HEK293 (cell line): ENCODE data around the gene TIAM1.

ENCODE experiments used
- ZNF121 ChIP-seq: fragments of 450-650 bp; formaldehyde crosslinking; IDR thresholded peaks from 2 replicates; pipeline ENCODE4 v1.5.1; 2016; ENCODE audit warnings: missing biosample characterization, missing genetic modification characterization
- ZNF626 ChIP-seq: fragments of 450-650 bp; sonication (Bioruptor Pico); formaldehyde crosslinking; IDR thresholded peaks from 2 replicates; pipeline ENCODE4 v1.5.1; 2018; ENCODE audit warnings: missing biosample characterization, missing genetic modification characterization, inconsistent platforms
- TF ChIP-seq, protein P1 (sequence below): fragments of 450-650 bp; formaldehyde crosslinking; IDR thresholded peaks from 2 replicates; pipeline ENCODE4 v1.5.1; 2016; ENCODE audit warnings: missing biosample characterization, missing genetic modification characterization
- TF ChIP-seq, protein P2 (sequence below): fragments of 450-650 bp; formaldehyde crosslinking; conservative IDR thresholded peaks from 2 replicates; pipeline ENCODE4 v1.5.1; 2016; ENCODE audit warnings: low read depth, missing biosample characterization, missing genetic modification characterization
- TF ChIP-seq, protein P3 (sequence below): fragments of 450-650 bp; formaldehyde crosslinking; IDR thresholded peaks from 2 replicates; pipeline ENCODE4 v1.5.1; 2016; ENCODE audit warnings: missing biosample characterization, missing genetic modification characterization

DNA sequence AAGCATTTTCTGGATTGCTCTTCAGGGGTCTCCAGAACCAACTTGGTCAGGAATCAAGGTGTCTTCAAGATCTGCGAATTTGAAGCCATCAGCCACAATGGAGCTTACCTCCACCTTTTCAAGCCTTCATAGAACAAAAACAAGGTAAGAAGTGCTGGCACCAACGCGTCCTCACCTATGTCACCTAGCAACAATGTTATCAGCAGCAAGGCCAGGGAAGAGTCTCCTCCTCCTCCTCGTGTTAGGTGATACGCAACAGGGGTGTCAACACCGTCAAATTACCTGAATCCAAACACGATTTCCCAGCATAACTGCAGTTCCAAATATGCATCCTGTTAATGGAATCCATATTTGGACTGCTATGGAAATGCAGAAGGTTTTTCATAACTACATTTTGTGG, 4.1 kb upstream of the TIAM1 start:
- TF ChIP-seq ZNF121 (tag by site-specific recombination), result no peak
- no peak for TF ChIP-seq ZNF626 (tag by site-specific recombination)
- TF ChIP-seq, protein P1, sequence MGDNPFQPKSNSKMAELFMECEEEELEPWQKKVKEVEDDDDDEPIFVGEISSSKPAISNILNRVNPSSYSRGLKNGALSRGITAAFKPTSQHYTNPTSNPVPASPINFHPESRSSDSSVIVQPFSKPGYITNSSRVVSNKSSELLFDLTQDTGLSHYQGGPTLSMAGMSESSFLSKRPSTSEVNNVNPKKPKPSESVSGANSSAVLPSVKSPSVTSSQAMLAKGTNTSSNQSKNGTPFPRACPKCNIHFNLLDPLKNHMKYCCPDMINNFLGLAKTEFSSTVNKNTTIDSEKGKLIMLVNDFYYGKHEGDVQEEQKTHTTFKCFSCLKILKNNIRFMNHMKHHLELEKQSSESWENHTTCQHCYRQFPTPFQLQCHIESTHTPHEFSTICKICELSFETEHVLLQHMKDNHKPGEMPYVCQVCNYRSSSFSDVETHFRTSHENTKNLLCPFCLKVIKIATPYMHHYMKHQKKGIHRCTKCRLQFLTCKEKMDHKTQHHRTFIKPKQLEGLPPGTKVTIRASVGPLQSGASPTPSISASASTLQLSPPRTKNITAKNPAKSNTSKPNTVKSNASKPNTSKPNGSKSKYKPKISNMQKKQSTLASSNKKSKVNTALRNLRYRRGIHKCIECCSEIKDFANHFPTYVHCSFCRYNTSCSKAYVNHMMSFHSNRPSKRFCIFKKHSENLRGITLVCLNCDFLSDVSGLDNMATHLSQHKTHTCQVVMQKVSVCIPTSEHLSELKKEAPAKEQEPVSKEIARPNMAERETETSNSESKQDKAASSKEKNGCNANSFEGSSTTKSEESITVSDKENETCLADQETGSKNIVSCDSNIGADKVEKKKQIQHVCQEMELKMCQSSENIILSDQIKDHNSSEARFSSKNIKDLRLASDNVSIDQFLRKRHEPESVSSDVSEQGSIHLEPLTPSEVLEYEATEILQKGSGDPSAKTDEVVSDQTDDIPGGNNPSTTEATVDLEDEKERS (tag by site-specific recombination), result no peak
- TF ChIP-seq, protein P2, sequence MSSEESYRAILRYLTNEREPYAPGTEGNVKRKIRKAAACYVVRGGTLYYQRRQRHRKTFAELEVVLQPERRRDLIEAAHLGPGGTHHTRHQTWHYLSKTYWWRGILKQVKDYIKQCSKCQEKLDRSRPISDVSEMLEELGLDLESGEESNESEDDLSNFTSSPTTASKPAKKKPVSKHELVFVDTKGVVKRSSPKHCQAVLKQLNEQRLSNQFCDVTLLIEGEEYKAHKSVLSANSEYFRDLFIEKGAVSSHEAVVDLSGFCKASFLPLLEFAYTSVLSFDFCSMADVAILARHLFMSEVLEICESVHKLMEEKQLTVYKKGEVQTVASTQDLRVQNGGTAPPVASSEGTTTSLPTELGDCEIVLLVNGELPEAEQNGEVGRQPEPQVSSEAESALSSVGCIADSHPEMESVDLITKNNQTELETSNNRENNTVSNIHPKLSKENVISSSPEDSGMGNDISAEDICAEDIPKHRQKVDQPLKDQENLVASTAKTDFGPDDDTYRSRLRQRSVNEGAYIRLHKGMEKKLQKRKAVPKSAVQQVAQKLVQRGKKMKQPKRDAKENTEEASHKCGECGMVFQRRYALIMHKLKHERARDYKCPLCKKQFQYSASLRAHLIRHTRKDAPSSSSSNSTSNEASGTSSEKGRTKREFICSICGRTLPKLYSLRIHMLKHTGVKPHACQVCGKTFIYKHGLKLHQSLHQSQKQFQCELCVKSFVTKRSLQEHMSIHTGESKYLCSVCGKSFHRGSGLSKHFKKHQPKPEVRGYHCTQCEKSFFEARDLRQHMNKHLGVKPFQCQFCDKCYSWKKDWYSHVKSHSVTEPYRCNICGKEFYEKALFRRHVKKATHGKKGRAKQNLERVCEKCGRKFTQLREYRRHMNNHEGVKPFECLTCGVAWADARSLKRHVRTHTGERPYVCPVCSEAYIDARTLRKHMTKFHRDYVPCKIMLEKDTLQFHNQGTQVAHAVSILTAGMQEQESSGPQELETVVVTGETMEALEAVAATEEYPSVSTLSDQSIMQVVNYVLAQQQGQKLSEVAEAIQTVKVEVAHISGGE (tag by site-specific recombination), result no peak
- TF ChIP-seq, protein P3, sequence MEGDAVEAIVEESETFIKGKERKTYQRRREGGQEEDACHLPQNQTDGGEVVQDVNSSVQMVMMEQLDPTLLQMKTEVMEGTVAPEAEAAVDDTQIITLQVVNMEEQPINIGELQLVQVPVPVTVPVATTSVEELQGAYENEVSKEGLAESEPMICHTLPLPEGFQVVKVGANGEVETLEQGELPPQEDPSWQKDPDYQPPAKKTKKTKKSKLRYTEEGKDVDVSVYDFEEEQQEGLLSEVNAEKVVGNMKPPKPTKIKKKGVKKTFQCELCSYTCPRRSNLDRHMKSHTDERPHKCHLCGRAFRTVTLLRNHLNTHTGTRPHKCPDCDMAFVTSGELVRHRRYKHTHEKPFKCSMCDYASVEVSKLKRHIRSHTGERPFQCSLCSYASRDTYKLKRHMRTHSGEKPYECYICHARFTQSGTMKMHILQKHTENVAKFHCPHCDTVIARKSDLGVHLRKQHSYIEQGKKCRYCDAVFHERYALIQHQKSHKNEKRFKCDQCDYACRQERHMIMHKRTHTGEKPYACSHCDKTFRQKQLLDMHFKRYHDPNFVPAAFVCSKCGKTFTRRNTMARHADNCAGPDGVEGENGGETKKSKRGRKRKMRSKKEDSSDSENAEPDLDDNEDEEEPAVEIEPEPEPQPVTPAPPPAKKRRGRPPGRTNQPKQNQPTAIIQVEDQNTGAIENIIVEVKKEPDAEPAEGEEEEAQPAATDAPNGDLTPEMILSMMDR (tag by site-specific recombination), result no peak
